Activated CD4-positive, alpha-beta T cell treated with anti-CD3 and anti-CD28 coated beads for 48 hours (primary cell): ENCODE data around the gene FBN2.
"Not testable (repeated sequence)": the region's sequence is repeated elsewhere in the genome, so short reads cannot be mapped to it uniquely, and the experiment has no call there.

Experiments used
- DNase-seq: peaks from one replicate; pipeline ENCODE4 v3.0.0-alpha.2; 2020

Gene FBN2

GRCh38 chr5:128532776-128533175 is 5.3 kb downstream of the FBN2 start:
- DNase-seq: no peak

- no peak for DNase-seq
These were observed 5.9 kb downstream of the FBN2 start for GRCh38 chr5:128532127-128532526.

GRCh38 chr5:128528637-128529255 is 9.3 kb downstream of the FBN2 start:
- DNase-seq: no peak

- DNase-seq: no peak
These were observed 9.9 kb downstream of the FBN2 start for GRCh38 chr5:128528126-128528525.

GRCh38 chr5:128527077-128527476 is 11.0 kb downstream of the FBN2 start:
- no peak for DNase-seq

- no peak for DNase-seq
These were observed 15.7 kb downstream of the FBN2 start for GRCh38 chr5:128522336-128522735.

GRCh38 chr5:128519827-128520226 is 18.2 kb downstream of the FBN2 start:
- DNase-seq: no peak

GRCh38 chr5:128516978-128517377 is 21.1 kb downstream of the FBN2 start:
- no peak for DNase-seq

- no peak for DNase-seq
These were observed 24.2 kb downstream of the FBN2 start for GRCh38 chr5:128513806-128514205.

- no peak for DNase-seq
These were observed 25.2 kb downstream of the FBN2 start for GRCh38 chr5:128512894-128513293.

GRCh38 chr5:128506643-128507042 is 31.4 kb downstream of the FBN2 start:
- no peak for DNase-seq

- not testable (repeated sequence) for DNase-seq
These were observed 34.3 kb downstream of the FBN2 start for GRCh38 chr5:128503727-128504126.

GRCh38 chr5:128498844-128499455 is 39.1 kb downstream of the FBN2 start:
- no peak for DNase-seq

- no peak for DNase-seq
These were observed 43.5 kb downstream of the FBN2 start for GRCh38 chr5:128494516-128494915.

GRCh38 chr5:128493657-128494329 is 44.3 kb downstream of the FBN2 start:
- DNase-seq: no peak

GRCh38 chr5:128491291-128491690 is 46.8 kb downstream of the FBN2 start:
- no peak for DNase-seq

GRCh38 chr5:128490761-128491160 is 47.3 kb downstream of the FBN2 start:
- DNase-seq: no peak

GRCh38 chr5:128487041-128487440 is 51.0 kb downstream of the FBN2 start:
- no peak for DNase-seq

GRCh38 chr5:128483738-128484137 is 54.3 kb downstream of the FBN2 start:
- no peak for DNase-seq

- DNase-seq: no peak
These were observed 57.0 kb downstream of the FBN2 start for GRCh38 chr5:128480906-128481633.

GRCh38 chr5:128480158-128480557 is 57.9 kb downstream of the FBN2 start:
- no peak for DNase-seq

- no peak for DNase-seq
These were observed 59.4 kb downstream of the FBN2 start for GRCh38 chr5:128478386-128479368.
